Right kidney (tissue), 1 donor: ENCODE data around the gene FAM76A.
A peak's percentile ranks its signal among the peaks of the same experiment; 100 is the strongest.

Source experiments
- DNase-seq: peaks from one replicate; pipeline ENCODE4 v3.0.0-alpha.2; 2016

Gene FAM76A

DNA sequence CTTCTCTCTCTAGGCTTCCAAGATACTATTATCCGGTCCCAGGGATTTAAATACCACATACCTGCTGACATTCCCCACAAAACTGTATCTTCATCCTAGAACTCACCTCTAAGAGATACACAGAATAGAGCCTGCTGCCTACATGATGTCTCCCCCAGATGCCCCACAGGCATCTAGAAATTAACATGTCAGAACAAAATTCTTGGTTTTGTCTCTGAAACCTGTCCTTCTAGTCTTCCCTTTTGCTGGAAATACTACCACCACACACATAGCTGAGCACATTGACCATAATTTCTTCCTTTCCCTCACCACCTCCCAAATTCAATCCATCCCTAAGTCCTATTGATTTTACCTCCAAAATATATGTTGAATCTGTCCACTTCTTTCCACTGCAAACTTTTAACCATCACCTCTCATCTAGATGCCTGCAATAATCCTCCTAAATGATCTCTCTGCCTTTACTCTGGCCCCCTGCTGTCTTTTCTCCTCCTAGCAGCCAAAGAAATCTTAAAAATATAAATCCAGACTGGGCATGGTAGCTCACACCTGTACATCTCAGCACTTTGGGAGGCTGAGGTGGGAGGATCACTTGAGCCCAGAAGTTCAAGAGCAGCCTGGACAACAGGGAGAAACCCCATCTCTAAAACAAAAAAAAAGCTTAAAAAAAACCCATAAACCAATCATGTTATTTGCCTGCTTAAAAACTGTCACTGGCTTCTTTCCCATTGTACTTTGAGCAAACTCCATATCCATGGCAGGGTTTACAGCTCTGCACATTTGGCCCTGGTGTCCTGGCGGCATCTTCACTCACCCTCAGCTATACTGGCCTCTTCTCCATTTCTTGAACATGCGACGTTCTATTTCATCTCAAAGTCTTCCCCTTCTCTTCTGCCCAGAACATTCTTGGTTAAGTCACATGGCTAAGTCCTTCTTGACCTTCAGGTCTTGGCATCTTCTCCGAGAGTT lies 6.2 kb upstream of the FAM76A start:
- DNase-seq: no peak

- DNase-seq: no peak
Observed at GRCh38 chr1:27724961-27725373, 794 bp upstream of the FAM76A start.

- DNase-seq: peak; percentile 92
Observed at GRCh38 chr1:27726173-27727044, 648 bp downstream of the FAM76A start.

DNA sequence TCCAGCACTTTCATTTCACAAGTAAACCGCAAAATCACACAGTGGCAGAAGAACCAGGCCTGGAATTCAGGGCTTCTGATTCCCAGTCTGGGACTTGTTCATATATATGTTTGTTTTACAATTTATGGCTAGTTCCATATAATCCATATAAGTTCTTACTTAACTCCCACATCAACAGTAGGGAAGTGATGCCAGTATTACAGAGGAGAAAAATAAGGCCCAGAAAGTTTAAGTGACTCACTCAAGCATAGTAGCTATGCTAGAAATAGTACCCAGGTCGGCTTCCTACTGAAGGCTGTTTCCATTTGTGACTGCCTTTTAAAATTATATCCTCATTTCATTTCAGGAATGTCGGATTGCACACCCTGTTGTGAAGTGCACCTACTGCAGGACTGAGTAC lies 1.4 kb downstream of the FAM76A start:
- no peak for DNase-seq

DNA sequence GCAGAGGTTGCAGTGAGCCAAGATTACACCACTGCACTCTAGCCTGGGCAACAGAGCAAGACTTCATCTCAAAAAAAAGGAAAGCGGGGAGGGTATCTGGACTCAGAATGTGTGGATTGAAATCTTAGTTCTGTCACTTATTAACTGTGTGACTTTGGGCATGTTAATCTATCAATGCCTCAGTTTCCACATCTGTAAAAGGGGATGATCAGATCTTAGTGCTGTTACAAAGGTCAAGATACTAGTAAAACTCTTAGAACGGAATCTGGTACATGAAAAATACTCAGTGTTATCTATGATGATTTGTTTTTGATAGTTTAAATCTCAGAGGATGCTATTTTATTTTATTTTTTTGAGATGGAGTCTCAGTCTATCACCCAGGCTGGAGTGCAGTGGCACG lies 10.5 kb downstream of the FAM76A start:
- DNase-seq: no peak

- no peak for DNase-seq
Observed at GRCh38 chr1:27741121-27741520, 15.4 kb downstream of the FAM76A start.

GRCh38 chr1:27744556-27744955 lies 18.8 kb downstream of the FAM76A start:
- DNase-seq: no peak

- no peak for DNase-seq
Observed at GRCh38 chr1:27745466-27745865, 19.7 kb downstream of the FAM76A start.

DNA sequence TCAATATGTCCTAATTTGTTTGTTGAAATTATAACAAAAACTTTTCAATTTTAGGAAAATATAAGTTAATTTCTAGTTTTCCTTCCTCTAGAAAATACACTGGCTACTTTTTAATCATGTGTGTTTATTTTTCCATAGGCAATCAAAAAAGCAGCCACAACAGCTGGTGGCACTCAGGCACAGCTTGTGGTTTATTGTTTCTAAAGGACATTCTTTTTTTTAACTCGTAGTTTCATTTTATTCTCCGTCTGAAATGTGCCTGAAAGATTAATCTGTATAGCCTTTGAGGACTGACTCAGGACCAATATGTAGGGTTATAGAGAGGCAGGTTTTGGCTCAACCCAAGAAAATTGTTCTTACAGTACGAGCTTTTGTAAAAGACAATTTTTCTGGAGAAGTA lies 26.6 kb downstream of the FAM76A start:
- DNase-seq: peak; percentile 3

GRCh38 chr1:27755286-27755685 lies 29.5 kb downstream of the FAM76A start:
- DNase-seq: no peak

DNA sequence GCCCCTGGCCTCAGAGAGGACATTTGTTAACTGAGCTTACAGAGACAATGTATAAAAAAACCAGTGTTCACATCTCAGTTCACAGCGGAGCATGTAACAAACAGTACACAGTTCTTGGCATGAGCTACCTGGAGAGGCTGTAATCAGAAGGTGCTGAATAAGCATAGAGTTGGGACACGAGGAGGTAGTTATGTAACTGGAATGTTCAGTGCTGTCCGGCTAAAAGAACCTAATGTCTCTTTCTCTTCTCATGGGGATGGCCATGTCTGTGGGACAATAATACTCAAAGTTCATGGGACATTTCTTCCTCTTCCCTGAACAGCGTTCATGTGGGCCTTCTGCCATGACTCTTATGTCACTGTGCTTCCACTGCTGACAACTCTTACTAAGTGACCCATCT lies 30.1 kb downstream of the FAM76A start:
- DNase-seq: no peak

DNA sequence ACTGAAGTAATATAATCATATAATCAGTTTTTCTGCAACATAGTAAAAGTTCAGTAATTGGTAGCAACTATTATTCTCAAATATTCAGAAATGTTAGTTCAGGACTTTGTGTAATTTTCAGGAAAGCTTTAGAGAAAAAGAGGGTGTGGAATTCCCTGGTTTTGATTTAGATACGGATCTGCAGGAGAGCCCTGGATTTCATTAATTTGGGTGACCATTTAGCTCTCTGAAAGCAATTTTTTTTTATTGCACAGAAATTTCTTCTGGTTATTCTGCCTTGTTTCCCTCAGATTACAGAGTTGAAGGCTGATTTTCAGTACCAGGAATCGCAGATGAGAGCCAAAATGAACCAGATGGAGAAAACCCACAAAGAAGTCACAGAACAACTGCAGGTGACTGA lies 33.5 kb downstream of the FAM76A start:
- no peak for DNase-seq

- no peak for DNase-seq
Observed at GRCh38 chr1:27760426-27760825, 34.7 kb downstream of the FAM76A start.

- no peak for DNase-seq
Observed at GRCh38 chr1:27762033-27762432, 36.3 kb downstream of the FAM76A start.

- no peak for DNase-seq
Observed at GRCh38 chr1:27763358-27763757, 37.6 kb downstream of the FAM76A start.

DNA sequence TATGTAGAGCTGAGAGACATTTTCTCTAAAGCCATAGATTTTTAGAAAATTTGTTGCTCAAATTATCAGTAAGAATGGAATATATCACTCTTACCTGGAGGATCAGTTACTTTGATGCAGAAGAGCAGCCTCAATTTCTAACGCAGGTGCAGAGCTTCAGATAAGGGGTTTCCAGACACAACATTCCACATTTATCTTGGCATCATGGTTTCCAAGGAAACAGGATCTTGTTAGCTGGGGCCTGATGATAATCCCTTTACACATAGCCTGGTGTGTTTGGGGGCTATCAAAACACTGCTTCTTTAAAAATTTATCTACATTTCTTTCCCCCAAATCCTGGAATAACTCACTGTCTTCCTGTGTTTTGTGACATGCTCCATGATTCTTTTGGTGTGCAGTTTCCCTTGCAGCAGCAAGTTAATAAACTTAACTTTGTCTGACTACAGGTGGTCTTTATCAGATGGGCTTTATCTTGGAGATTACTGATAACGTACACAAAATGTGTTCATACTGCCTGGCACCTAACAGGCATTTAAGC lies 44.6 kb downstream of the FAM76A start:
- no peak for DNase-seq

DNA sequence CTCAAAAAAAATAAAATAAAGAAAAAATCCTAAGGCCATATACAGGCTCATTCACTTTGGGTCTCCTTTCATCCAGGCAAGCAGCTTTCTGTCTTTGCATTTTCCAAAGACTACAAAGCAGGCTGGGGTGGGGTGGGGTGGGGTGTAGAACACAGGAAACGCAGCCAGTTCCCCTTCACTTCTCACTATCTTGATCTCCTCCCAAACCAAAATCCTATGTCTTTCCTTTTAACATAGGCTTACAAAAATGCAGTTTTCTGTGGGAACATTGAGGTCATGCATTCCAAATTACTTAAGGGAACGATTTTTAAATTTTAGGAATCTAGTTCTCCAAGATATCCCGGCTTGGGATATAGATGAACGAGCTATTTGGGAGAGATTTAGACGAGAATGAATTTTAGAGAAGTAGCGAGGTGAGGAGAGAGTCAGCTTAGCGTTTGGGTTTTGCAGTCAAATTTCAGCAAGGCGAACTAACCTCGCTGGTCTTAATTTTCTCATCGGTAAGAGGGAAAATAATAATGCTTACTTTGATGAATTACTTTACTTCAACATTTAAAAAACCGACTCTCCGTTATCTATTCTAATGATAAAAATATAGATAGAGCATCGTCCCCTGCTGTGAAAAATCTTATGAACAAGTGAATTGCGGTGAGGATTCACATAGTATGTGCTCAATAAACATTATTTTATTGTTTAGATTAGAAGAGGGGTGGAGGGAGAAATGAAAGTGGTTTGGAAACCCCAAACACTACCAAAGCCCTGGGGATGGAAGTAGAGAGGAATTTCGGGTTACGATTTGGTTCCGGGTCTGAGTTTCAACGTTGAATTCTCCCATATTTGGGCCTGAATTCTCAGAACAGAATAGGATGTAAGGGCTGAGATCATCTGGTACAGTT lies 46.5 kb downstream of the FAM76A start:
- peak; percentile 3 for DNase-seq

DNA sequence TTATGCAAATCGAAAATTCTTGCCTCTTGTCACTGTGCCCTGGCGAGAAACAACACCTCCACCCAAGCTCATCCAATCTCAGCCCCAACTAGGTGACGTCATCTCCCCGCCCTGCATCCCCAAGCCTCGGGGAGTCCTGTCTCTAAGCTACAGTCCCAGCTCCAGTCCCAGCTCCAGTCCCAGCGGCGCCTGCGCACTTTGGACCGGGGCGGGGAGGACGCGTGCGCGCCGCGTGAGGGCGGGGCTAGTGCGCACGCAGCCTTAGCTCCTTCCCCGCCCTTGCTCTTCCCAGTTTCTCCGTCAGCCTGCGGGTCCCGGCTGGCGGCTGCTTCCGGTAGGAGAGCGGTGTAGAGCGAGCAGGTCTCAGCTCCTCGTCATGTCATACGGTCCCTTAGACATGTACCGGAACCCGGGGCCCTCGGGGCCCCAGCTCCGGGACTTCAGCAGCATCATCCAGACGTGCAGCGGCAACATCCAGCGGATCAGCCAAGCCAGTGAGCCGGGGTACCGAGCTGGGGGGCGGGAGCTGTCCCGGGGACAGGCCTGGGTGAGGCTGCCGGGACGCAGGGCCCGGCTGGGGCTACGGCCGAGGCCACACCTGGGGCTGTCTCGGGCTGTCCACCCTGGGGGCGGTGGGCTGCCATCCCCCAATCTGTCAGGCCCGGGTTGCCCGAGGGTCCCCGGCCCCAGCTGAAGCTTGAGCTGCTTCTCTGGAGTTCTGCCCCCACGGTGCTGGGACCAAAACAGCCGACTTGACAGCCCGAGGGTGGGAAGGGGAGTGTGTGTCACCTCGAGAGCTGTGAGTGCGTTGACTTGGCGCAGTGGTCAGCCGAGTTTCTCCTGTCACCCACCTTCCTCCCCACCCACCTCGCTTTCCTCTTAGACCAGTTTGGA lies 47.4 kb downstream of the FAM76A start, which contains the start of gene STX12:
Gene STX12 (plus strand): TSS at position 288 of the 894 bp plus-strand sequence. CDS start 89 bp downstream, at position 377.
- DNase-seq: peak; percentile 96

- DNase-seq: no peak
Observed at GRCh38 chr1:27773826-27774445, 48.2 kb downstream of the FAM76A start.

DNA sequence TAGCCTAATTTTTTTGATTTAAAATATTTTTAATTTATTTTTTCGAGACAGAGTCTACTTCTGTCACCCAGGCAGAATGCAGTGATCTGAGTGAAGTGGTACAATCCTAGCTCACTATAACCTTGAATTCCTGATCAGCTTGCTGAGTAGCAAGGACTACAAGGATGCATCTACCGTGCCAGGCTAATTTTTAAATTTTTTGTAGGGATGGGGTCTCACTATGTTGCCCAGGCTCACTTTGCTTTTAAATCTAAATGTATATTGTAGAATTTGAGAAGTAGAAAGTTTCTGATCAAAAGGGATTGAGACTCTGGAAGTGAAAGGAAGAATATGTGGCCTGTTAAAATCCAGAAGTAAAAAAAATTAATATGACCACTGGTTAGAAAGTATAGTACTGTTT lies 48.9 kb downstream of the FAM76A start:
- no peak for DNase-seq
